Measurements from ENCODE around the gene ATXN7. TPM values are rescaled to one million over a fixed set of nuclear protein-coding genes. Genes with fewer than 3 reads are reported as not detected.

The ATXN7 gene
- total RNA-seq, 3 donors from 2014 or later, result 37.4 to 56.2 (median 47.9) TPM

- TF ChIP-seq POLR2AphosphoS5 (IDR thresholded peaks at IDR 0.05), result no peak
- TF ChIP-seq CTCF (IDR thresholded peaks at IDR 0.05), result no peak
- TF ChIP-seq POLR2A (IDR thresholded peaks at IDR 0.05), result no peak
- Histone ChIP-seq H3K4me3 (no peak overlapping the region), H3K36me3 (no peaks in the 10 kb centered on the region), H3K27ac (peak overlapping the region in 1 of 2 donors; percentile 13), H3K27me3 (no peaks in the 10 kb centered on the region), H3K9me3 (no peaks in the 10 kb centered on the region), H3K4me1 (no peaks in the 10 kb centered on the region)
- intact Hi-C loops (cut with DNase I; ENCODE audit: low total_unique reads), result no loop called here
- no peak for DNase-seq (ENCODE audit: low spot score in 2 of 2)
Observed at GRCh38 chr3:63855333-63855940, 8.2 kb upstream of the ATXN7 start.

GRCh38 chr3:63857311-63857710 is 6.4 kb upstream of the ATXN7 start:
- no peak for TF ChIP-seq CTCF (IDR thresholded peaks at IDR 0.05)
- no peak for TF ChIP-seq POLR2A (IDR thresholded peaks at IDR 0.05)
- no peak for DNase-seq (ENCODE audit: low spot score in 2 of 2)
- Histone ChIP-seq H3K4me1 (no peaks in the 10 kb centered on the region), H3K36me3 (no peaks in the 10 kb centered on the region), H3K27ac (no peak overlapping the region), H3K9me3 (no peaks in the 10 kb centered on the region), H3K4me3 (no peak overlapping the region), H3K27me3 (no peaks in the 10 kb centered on the region)
- intact Hi-C loops (cut with DNase I; ENCODE audit: low total_unique reads), result no loop called here

- no peak for DNase-seq (ENCODE audit: low spot score in 2 of 2)
- Histone ChIP-seq H3K9me3 (no peaks in the 10 kb centered on the region), H3K27me3 (no peaks in the 10 kb centered on the region), H3K36me3 (no peaks in the 10 kb centered on the region), H3K4me3 (no peak overlapping the region), H3K4me1 (no peaks in the 10 kb centered on the region), H3K27ac (no peak overlapping the region)
- intact Hi-C loops (cut with DNase I; ENCODE audit: low total_unique reads), result no loop called here
- no peak for TF ChIP-seq CTCF (IDR thresholded peaks at IDR 0.05)
- TF ChIP-seq POLR2AphosphoS5 (IDR thresholded peaks at IDR 0.05), result no peak
- TF ChIP-seq POLR2A (IDR thresholded peaks at IDR 0.05), result no peak
Observed at GRCh38 chr3:63860776-63861175, 2.9 kb upstream of the ATXN7 start.

GRCh38 chr3:63861306-63861705 is 2.4 kb upstream of the ATXN7 start:
- intact Hi-C loops (cut with DNase I; ENCODE audit: low total_unique reads), result no loop called here
- H3K27ac ChIP-seq, result no peak overlapping the region
- H3K27me3 ChIP-seq, result no peaks in the 10 kb centered on the region
- no peak for DNase-seq (ENCODE audit: low spot score in 2 of 2)
- TF ChIP-seq CTCF (IDR thresholded peaks at IDR 0.05) (no peak), POLR2A (IDR thresholded peaks at IDR 0.05) (no peak), POLR2AphosphoS5 (IDR thresholded peaks at IDR 0.05) (no peak)
- H3K36me3 ChIP-seq, result no peaks in the 10 kb centered on the region
- no peaks in the 10 kb centered on the region for H3K4me1 ChIP-seq
- H3K4me3 ChIP-seq, result no peak overlapping the region
- H3K9me3 ChIP-seq, result no peaks in the 10 kb centered on the region

GRCh38 chr3:63862804-63863149 is 890 bp upstream of the ATXN7 start:
- peak overlapping the region; percentile 88 to 100 (median 97) for H3K4me3 ChIP-seq
- H3K27ac ChIP-seq, result peak overlapping the region; percentile 94 to 96
- no peak for DNase-seq (ENCODE audit: low spot score in 2 of 2)
- H3K36me3 ChIP-seq, result no peaks in the 10 kb centered on the region
- no peaks in the 10 kb centered on the region for H3K9me3 ChIP-seq
- no peaks in the 10 kb centered on the region for H3K4me1 ChIP-seq
- TF ChIP-seq POLR2A (IDR thresholded peaks at IDR 0.05), result no peak
- no peak for TF ChIP-seq CTCF (IDR thresholded peaks at IDR 0.05)
- TF ChIP-seq POLR2AphosphoS5 (IDR thresholded peaks at IDR 0.05), result no peak
- intact Hi-C loops (cut with DNase I; ENCODE audit: low total_unique reads), result no loop called here
- H3K27me3 ChIP-seq, result no peaks in the 10 kb centered on the region

Data from breast epithelium (tissue), 4 donors.